Renal cortex interstitium (tissue), 11 donors: ENCODE measurements around the gene ANK3. TPM values are rescaled to one million over a fixed set of nuclear protein-coding genes. Genes with fewer than 3 reads are reported as not detected.

Experiments used
- DNase-seq, 11 donors: peaks; one replicate each; pipeline ENCODE4 v3.0.0-alpha.2; 2013; ENCODE audit warnings: low read depth in 9 of 11, low spot score in 4 of 11; ENCODE audit errors: extremely low read depth in 1 of 11
- polyA plus RNA-seq, 3 donors: library from polyadenylated mRNA; unstranded; fragments of 120-200 nt; gene quantifications; one replicate each; pipeline ENCODE4 v1.2.1, GENCODE V29; 2013; ENCODE audit not compliant: insufficient read length in 3 of 3

Gene ANK3
- polyA plus RNA-seq, 3 donors: 135 to 178 (median 163) TPM

GRCh38 chr10:60271319-60272040 lies 118.2 kb downstream of the ANK3 start:
- no peak for DNase-seq

- no peak for DNase-seq
Observed at GRCh38 chr10:60270426-60270825, 119.2 kb downstream of the ANK3 start.

GRCh38 chr10:60267802-60268201 lies 121.9 kb downstream of the ANK3 start:
- DNase-seq: no peak

GRCh38 chr10:60266513-60266912 lies 123.2 kb downstream of the ANK3 start:
- DNase-seq: no peak

- no peak for DNase-seq
Observed at GRCh38 chr10:60262647-60263126, 127.0 kb downstream of the ANK3 start.

GRCh38 chr10:60260321-60260720 lies 129.4 kb downstream of the ANK3 start:
- DNase-seq: no peak

GRCh38 chr10:60258429-60258797 lies 131.3 kb downstream of the ANK3 start:
- DNase-seq: no peak

- peak in 8 of 11 donors; percentile 5 to 58 (median 15) for DNase-seq
Observed at GRCh38 chr10:60257767-60258428, 131.8 kb downstream of the ANK3 start.

- no peak for DNase-seq
Observed at GRCh38 chr10:60254776-60255175, 134.9 kb downstream of the ANK3 start.

GRCh38 chr10:60253484-60253883 lies 136.2 kb downstream of the ANK3 start:
- no peak for DNase-seq

- DNase-seq: no peak
Observed at GRCh38 chr10:60252688-60253087, 137.0 kb downstream of the ANK3 start.

GRCh38 chr10:60246382-60246781 lies 143.3 kb downstream of the ANK3 start:
- no peak for DNase-seq

- DNase-seq: no peak
Observed at GRCh38 chr10:60239228-60239627, 150.4 kb downstream of the ANK3 start.

- no peak for DNase-seq
Observed at GRCh38 chr10:60238759-60239100, 150.9 kb downstream of the ANK3 start.

- DNase-seq: no peak
Observed at GRCh38 chr10:60237977-60238758, 151.5 kb downstream of the ANK3 start.

GRCh38 chr10:60236869-60237524 lies 152.7 kb downstream of the ANK3 start:
- no peak for DNase-seq

GRCh38 chr10:60235001-60235400 lies 154.7 kb downstream of the ANK3 start:
- DNase-seq: no peak

- no peak for DNase-seq
Observed at GRCh38 chr10:60234551-60234950, 155.1 kb downstream of the ANK3 start.

GRCh38 chr10:60230892-60231291 lies 158.8 kb downstream of the ANK3 start:
- no peak for DNase-seq
